ENCODE data around the gene CLNK.
"Not testable (repeated sequence)": the region's sequence is repeated elsewhere in the genome, so short reads cannot be mapped to it uniquely, and the experiment has no call there.

Gene CLNK

DNA sequence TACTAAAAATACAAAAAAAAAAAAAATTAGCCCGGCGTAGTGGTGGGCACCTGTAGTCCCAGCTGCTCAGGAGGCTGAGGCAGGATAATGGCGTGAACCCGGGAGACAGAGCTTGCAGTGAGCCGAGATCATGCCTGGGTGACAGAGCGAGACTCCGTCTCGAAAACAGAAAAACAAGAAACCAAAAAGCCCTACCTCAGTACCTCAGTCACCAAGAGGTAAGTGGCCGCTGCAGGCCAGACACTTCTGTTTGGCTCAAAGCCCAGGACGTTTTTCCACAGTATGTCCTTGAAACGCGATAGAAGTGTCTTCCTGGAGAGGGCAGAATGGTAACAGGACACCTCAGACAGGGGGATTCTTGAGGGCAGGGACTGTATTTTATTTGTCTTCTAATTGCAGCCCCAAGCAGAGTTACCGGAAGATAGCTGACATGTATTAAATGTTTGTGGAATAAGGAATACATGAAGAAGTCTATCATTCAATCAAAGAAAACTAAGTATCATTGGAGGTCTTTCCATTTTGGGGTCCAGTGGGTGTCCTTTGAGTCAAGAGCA lies 63.6 kb downstream of the CLNK start:
- H3K36me3 ChIP-seq = no peaks in the 10 kb centered on the region
- H3K9me3 ChIP-seq = no peaks in the 10 kb centered on the region
- H3K27ac ChIP-seq = no peak overlapping the region
- no peak for DNase-seq
- no peak overlapping the region for H3K4me3 ChIP-seq
- TF ChIP-seq, protein P1, sequence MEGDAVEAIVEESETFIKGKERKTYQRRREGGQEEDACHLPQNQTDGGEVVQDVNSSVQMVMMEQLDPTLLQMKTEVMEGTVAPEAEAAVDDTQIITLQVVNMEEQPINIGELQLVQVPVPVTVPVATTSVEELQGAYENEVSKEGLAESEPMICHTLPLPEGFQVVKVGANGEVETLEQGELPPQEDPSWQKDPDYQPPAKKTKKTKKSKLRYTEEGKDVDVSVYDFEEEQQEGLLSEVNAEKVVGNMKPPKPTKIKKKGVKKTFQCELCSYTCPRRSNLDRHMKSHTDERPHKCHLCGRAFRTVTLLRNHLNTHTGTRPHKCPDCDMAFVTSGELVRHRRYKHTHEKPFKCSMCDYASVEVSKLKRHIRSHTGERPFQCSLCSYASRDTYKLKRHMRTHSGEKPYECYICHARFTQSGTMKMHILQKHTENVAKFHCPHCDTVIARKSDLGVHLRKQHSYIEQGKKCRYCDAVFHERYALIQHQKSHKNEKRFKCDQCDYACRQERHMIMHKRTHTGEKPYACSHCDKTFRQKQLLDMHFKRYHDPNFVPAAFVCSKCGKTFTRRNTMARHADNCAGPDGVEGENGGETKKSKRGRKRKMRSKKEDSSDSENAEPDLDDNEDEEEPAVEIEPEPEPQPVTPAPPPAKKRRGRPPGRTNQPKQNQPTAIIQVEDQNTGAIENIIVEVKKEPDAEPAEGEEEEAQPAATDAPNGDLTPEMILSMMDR (IDR thresholded peaks at IDR 0.05) = no peak
- no peaks in the 10 kb centered on the region for H3K27me3 ChIP-seq
- H3K4me1 ChIP-seq = no peaks in the 10 kb centered on the region
- intact Hi-C loops (cut with DNase I; ENCODE audit: low total_unique reads) = no loop called here

DNA sequence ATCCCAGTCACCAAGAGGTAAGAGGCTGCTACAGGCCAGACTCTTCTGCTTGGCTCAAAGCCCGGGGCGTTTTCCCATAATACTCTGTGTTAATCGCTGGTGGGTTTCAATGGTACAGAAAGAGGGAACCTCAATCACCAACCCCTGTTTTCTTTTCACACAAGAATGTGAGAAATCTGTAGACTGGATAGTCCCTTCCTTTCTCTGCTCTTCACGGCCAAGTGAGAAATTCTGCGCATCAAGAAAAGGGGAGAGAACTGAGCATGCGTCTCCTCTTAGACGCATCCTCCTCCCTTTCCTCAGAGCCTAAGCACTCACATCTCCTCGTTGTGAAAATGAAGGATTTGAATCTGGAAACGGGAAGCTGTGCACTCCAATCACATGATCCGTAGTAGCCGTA lies 64.7 kb downstream of the CLNK start:
- intact Hi-C loops (cut with DNase I; ENCODE audit: low total_unique reads) = no loop called here
- TF ChIP-seq, protein P1 (IDR thresholded peaks at IDR 0.05) = no peak

DNA sequence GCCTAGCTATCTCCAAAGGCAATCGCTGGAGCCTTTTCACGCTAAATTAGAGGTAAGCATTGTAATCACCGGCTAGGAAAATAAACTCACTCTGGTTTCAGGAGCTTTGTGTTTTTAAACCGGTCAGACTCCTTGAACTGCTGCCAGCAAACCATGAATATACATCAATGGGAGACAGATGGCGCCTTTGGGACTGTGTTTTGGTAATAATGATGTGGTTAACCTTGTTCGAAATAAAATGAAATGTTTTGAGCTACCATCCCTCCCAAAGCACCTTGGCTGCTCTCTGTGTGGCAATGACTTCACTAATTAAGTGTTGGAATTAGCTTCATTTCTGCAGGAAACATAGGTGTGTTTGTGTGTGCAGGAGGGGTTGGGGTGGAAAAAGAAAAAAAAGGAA lies 65.3 kb downstream of the CLNK start:
- intact Hi-C loops (cut with DNase I; ENCODE audit: low total_unique reads) = no loop called here
- Histone ChIP-seq H3K27ac (no peak overlapping the region), H3K4me1 (no peaks in the 10 kb centered on the region), H3K4me3 (no peak overlapping the region), H3K36me3 (no peaks in the 10 kb centered on the region), H3K27me3 (no peaks in the 10 kb centered on the region), H3K9me3 (no peaks in the 10 kb centered on the region)
- DNase-seq = no peak
- TF ChIP-seq, protein P1 (IDR thresholded peaks at IDR 0.05) = no peak

More for the DNA sequence above, 64.7 kb downstream of the CLNK start:
- no peaks in the 10 kb centered on the region for H3K27me3 ChIP-seq
- no peaks in the 10 kb centered on the region for H3K36me3 ChIP-seq
- DNase-seq = no peak
- H3K4me1 ChIP-seq = no peaks in the 10 kb centered on the region
- H3K27ac ChIP-seq = no peak overlapping the region
- no peak overlapping the region for H3K4me3 ChIP-seq
- H3K9me3 ChIP-seq = no peaks in the 10 kb centered on the region

DNA sequence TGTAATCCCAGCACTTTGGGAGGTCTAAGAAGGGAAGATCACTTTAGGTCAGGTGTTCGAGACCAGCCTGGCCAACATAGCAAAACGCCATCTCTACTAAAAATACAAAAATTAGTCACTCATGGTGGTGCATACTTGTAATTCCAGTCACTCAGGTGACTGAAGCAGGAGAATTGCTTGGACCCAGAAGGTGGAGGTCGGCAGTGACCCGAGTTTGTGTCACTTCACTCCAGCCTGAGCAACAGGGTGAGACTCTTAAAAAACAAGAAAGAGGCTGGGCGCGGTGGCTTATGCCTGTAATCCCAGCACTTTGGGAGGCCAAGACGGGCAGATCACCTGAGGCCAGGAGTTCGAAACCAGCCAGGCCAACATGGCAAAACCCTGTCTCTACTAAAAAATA lies 69.6 kb downstream of the CLNK start:
- H3K4me1 ChIP-seq; intact Hi-C loops (cut with DNase I; ENCODE audit: low total_unique reads); H3K27me3 ChIP-seq; H3K9me3 ChIP-seq; H3K27ac ChIP-seq; H3K36me3 ChIP-seq; H3K4me3 ChIP-seq; DNase-seq: not testable (repeated sequence)

DNA sequence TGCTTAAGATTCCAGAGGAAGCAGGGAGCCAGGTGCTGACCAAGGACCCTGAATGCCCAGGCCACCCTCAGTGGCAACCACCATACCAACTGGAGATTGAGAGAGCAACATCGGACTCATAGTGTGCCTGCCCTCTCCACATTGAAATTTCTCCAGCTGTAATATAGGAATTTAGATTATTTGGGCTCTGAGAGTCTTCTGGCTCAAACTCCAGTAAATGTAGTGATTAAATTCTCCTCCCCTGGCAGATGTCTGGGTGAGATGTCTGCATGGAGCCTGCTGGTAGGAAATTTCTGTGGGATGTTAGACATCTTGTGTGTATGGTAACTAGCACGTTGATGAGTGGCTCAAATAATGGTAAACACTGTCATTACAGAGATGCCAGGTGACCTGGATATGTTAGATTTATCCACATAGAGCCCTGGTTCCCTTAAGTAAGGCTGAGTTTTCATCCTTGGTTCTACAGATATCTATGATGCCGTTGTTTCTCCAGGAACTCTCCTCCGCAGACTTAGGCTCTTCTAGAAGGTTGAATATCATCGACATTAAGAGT lies 70.6 kb downstream of the CLNK start:
- intact Hi-C loops (cut with DNase I; ENCODE audit: low total_unique reads) = no loop called here

DNA sequence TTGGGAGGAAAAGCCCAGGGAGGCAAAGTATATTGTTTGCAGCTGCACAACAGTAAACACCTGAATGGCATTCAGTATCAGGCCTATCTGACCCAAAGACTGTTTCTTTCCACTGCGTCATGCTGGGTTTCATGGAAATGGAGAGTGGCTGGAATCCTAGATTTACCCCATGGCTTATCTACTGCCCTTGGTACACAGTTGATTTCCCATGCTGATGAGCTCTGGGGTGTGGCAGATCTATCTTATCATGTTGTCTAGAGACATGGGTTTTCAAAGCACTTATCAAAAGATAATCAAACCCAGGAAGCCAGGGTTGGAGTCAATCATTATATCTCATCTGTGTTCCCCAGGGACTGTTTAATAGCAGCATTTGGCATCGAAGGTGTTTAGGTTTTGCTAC lies 72.1 kb downstream of the CLNK start:
- intact Hi-C loops (cut with DNase I; ENCODE audit: low total_unique reads) = no loop called here
- no peaks in the 10 kb centered on the region for H3K9me3 ChIP-seq
- TF ChIP-seq, protein P1 (IDR thresholded peaks at IDR 0.05) = no peak
- no peaks in the 10 kb centered on the region for H3K27me3 ChIP-seq
- no peak overlapping the region for H3K27ac ChIP-seq
- H3K36me3 ChIP-seq = no peaks in the 10 kb centered on the region
- DNase-seq = no peak
- no peaks in the 10 kb centered on the region for H3K4me1 ChIP-seq
- H3K4me3 ChIP-seq = no peak overlapping the region

More for the DNA sequence above, 70.6 kb downstream of the CLNK start:
- no peak overlapping the region for H3K27ac ChIP-seq
- no peaks in the 10 kb centered on the region for H3K4me1 ChIP-seq
- TF ChIP-seq, protein P1 (IDR thresholded peaks at IDR 0.05) = no peak
- H3K27me3 ChIP-seq = no peaks in the 10 kb centered on the region
- no peak for DNase-seq
- H3K9me3 ChIP-seq = no peaks in the 10 kb centered on the region
- H3K36me3 ChIP-seq = no peaks in the 10 kb centered on the region
- H3K4me3 ChIP-seq = no peak overlapping the region

All from tibial artery (tissue), 4 donors.